ENCODE measurements around the gene CMTM1. TPM values are rescaled to one million over a fixed set of nuclear protein-coding genes. Genes with fewer than 3 reads are reported as not detected.
A peak's percentile ranks its signal among the peaks of the same experiment; 100 is the strongest.

CMTM1 gene
- polyA plus RNA-seq, 1 donor from 2014 or later = 1.6 TPM

- Histone ChIP-seq H4K20me1 (ENCODE audit: insufficient read depth) (no peaks in the 10 kb centered on the region), H3K9ac (ENCODE audit: low read length) (peak overlapping the region; percentile 65), H3K9me3 (ENCODE audit: low read length) (no peaks in the 10 kb centered on the region), H3K79me2 (replicated peaks; ENCODE audit: insufficient read depth, low read length) (no peaks in the 10 kb centered on the region), H3K36me3 (ENCODE audit: insufficient read depth, low read length) (no peaks in the 10 kb centered on the region), H3F3A (ENCODE audit: insufficient read depth, low read length, poor library complexity, severe bottlenecking) (no peaks in the 10 kb centered on the region), H3K27ac (ENCODE audit: low read length) (no peak overlapping the region), H3K27me3 (ENCODE audit: insufficient read depth, low read depth, low read length) (no peaks in the 10 kb centered on the region), H3K4me3 (ENCODE audit: low read length) (peak overlapping the region; percentile 74), H3K9me2 (ENCODE audit: insufficient read depth, low read length) (no peaks in the 10 kb centered on the region), H3K4me2 (ENCODE audit: low read length) (no peak overlapping the region), H2AFZ (ENCODE audit: low read depth, low read length) (no peak overlapping the region)
- TF ChIP-seq EP300 (conservative IDR thresholded peaks at IDR 0.05; ENCODE audit: poor library complexity, severe bottlenecking) (no peak), POLR2AphosphoS5 (IDR thresholded peaks at IDR 0.05) (no peak), SMC3 (conservative IDR thresholded peaks at IDR 0.05; ENCODE audit: poor library complexity) (no peak)
These were observed 39.1 kb downstream of the CMTM1 start for GRCh38 chr16:66605177-66605978.

DNA sequence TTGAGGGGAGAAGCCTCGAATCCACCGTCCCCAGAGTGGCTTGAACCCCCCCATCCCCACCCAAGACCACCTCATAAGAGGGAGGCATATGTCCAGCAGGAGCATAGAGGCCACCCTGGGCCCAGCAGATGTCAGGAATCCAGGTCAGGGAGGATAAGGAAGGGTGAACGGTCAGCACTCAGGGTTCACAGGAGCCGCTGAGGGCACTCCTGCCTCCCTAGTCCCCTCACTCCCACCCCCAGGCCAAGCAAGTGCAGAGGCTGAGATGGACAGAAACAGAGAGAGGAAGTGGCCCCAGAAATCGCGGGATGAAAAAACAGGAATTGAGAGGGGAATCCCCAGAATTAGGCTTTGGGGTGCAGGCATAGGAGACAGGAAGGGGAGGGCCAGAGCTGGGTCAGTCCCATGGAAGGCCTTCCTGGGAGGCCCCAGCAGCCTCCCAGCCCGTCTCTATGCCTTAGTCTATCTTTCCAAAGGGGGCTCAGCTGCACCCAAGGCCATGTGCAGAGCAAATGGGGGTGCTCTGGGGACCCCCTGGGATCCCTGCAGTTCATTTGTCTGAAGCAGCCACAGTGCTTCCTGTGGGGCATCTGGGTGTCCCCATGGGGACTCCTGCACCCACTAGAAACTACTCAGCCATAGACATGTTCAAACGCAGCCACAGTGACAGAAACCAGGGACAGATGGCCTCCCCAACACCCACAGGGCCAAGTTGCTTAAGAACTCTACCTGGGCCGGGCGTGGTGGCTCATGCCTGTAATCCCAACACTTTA is 39.9 kb downstream of the CMTM1 start:
- peak overlapping the region; percentile 74 for H3K4me3 ChIP-seq (ENCODE audit: low read length)
- H3K27me3 ChIP-seq (ENCODE audit: insufficient read depth, low read depth, low read length) = no peaks in the 10 kb centered on the region
- H3K9me3 ChIP-seq (ENCODE audit: low read length) = no peaks in the 10 kb centered on the region
- H3F3A ChIP-seq (ENCODE audit: insufficient read depth, low read length, poor library complexity, severe bottlenecking) = no peaks in the 10 kb centered on the region
- no peaks in the 10 kb centered on the region for H3K79me2 ChIP-seq (replicated peaks; ENCODE audit: insufficient read depth, low read length)
- no peaks in the 10 kb centered on the region for H3K36me3 ChIP-seq (ENCODE audit: insufficient read depth, low read length)
- no peak overlapping the region for H2AFZ ChIP-seq (ENCODE audit: low read depth, low read length)
- H3K4me2 ChIP-seq (ENCODE audit: low read length) = no peak overlapping the region
- no peak for TF ChIP-seq EP300 (conservative IDR thresholded peaks at IDR 0.05; ENCODE audit: poor library complexity, severe bottlenecking)
- TF ChIP-seq POLR2AphosphoS5 (IDR thresholded peaks at IDR 0.05) = no peak
- TF ChIP-seq MXI1 (conservative IDR thresholded peaks at IDR 0.05; ENCODE audit: poor library complexity, severe bottlenecking) = no peak
- no peak for TF ChIP-seq RAD21 (conservative IDR thresholded peaks at IDR 0.05)
- no peak for TF ChIP-seq TAF1 (IDR thresholded peaks at IDR 0.05; ENCODE audit: low read depth)
- no peak for TF ChIP-seq REST (IDR thresholded peaks at IDR 0.05; ENCODE audit: borderline replicate concordance)
- TF ChIP-seq SMC3 (conservative IDR thresholded peaks at IDR 0.05; ENCODE audit: poor library complexity) = no peak
- no peak for TF ChIP-seq CTCF (IDR thresholded peaks at IDR 0.05; ENCODE audit: poor library complexity, severe bottlenecking)
- TF ChIP-seq EZH2 (IDR thresholded peaks at IDR 0.05; ENCODE audit: borderline replicate concordance, insufficient read depth, low read length, poor library complexity, severe bottlenecking) = no peak
- H3K9ac ChIP-seq (ENCODE audit: low read length) = no peak overlapping the region
- H3K9me2 ChIP-seq (ENCODE audit: insufficient read depth, low read length) = no peaks in the 10 kb centered on the region
- no peaks in the 10 kb centered on the region for H4K20me1 ChIP-seq (ENCODE audit: insufficient read depth)
- H3K27ac ChIP-seq (ENCODE audit: low read length) = no peak overlapping the region
